HG03139 (cell line): ENCODE data around the gene ELANE.
A peak's percentile ranks its signal among the peaks of the same experiment; 100 is the strongest.

Experiments
- ATAC-seq: cut with Tn5 transposase; IDR thresholded peaks from one replicate; pipeline ENCODE4 v1.9.1; 2021; ENCODE audit not compliant: unreplicated experiment

The ELANE gene

DNA sequence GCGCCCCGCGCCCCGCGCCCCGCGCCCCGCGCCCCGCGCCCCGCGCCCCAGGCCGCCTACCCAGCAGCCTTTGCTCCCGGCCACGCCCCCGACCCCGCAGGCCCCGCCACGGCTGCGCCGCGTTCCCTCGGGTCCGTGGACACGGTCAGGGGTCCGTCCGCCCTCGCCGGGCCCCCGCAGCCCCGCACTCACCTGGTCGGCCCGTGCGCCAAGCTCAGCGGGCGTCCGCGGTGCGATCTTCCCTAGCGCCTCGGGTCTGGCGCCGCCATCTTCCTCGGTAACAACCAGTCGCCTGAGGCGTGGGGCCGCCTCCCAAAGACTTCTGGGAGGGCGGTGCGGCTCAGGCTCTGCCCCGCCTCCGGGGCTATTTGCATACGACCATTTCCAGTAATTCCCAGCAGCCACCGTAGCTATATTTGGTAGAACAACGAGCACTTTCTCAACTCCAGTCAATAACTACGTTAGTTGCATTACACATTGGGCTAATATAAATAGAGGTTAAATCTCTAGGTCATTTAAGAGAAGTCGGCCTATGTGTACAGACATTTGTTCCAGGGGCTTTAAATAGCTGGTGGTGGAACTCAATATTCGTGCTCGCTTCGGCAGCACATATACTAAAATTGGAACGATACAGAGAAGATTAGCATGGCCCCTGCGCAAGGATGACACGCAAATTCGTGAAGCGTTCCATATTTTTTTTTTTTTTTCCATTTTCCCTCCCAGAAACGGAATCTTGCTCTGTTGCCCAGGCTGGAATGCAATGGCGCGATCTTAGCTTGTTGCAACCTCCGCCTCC, 41.0 kb downstream of the ELANE start, which contains the start of the genes MED16 and RNU6-9:
Gene MED16, minus strand, starts transcription at position 294 of the 796 bp plus-strand sequence. CDS start 2,056 bp downstream, outside the sequence.
Gene RNU6-9, plus strand, starts transcription at position 591 of the 796 bp plus-strand sequence.
- ATAC-seq, result peak; percentile 79

DNA sequence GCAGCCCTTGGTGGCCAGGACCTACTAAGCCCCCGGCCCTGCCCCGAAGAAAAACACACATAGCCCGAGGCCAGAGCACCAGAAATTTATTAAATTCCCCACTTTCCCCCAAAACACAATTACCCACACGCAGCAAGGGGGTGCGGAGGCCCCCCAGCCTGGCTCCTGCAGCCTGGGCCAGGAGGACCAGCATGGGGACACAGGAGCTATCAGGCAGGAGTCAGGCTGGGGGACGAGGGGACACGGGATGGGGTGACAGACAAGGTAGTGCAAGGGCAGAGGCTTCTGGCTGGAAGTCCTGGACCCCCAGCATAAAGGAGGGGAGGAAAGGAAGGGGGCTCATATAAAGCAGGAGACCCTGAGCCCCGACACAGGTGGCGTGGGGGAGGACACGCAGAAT, 44.3 kb downstream of the ELANE start:
- no peak for ATAC-seq

DNA sequence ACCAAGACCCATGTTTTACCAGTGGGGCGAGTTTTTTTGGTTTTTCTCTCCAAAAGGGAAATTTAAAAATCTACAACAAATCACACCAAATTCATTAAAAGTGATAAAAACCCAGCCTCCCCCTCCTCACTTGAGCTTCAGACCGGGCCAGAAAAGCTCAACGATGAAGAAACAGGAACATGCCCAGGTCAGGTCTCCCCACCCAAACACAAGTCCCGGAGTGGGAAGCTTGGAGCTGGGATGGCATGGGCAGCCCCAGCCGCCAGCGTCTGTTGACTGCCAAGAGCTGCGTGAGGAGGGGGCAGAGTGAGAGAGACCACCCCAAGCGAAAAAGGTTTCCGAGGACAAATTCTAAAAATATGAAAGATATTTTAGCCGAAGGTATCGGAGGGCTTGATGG, 44.9 kb downstream of the ELANE start:
- no peak for ATAC-seq

DNA sequence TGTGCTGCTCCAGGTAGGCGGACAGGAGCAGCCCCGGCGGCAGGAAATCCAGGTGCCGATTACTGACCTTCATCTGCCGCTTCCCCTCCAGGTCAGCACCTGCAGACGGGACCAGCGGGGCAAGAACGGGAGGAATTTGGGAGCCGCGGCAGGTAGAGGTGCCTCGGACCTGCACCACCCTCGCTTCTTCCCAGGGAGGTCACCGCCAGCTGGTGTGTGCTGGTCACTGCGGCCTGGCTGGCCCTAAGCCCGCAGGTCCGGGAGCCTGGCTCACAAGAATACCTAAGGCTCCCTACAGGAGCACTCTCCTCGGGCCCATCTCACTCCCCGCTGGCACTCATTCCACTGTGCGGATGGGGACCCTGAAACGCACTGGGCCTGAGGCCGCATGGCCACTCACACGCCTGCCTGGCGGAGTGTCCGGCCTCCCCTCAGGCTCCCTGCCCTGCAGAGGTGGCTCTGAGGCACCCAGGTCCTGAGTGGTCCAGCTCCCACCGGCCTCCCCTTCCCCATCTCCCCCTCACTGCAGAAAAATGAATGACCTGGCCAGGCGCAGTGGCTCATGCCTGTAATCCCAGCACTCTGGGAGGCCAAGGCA, 45.4 kb downstream of the ELANE start:
- no peak for ATAC-seq

DNA sequence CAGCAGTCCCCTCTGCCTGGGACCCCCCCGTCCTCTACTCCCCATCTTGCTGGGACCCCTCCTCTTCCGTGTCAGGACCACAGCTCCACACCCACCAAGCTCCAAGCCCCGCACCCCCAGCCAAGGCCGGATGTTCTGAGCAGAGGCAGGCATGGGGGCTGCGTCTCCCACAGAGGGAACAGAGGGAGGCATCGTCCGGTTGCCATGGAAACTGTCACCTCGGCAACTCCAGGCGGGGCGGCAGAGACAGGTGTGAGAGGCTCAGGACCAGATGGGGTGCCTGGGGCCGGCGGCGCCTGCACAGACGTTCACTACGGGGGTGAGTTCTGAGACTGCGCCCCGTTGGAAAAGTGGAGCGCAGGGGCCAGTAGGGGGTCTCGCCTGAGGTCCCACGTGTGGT, 46.6 kb downstream of the ELANE start:
- ATAC-seq, result no peak

DNA sequence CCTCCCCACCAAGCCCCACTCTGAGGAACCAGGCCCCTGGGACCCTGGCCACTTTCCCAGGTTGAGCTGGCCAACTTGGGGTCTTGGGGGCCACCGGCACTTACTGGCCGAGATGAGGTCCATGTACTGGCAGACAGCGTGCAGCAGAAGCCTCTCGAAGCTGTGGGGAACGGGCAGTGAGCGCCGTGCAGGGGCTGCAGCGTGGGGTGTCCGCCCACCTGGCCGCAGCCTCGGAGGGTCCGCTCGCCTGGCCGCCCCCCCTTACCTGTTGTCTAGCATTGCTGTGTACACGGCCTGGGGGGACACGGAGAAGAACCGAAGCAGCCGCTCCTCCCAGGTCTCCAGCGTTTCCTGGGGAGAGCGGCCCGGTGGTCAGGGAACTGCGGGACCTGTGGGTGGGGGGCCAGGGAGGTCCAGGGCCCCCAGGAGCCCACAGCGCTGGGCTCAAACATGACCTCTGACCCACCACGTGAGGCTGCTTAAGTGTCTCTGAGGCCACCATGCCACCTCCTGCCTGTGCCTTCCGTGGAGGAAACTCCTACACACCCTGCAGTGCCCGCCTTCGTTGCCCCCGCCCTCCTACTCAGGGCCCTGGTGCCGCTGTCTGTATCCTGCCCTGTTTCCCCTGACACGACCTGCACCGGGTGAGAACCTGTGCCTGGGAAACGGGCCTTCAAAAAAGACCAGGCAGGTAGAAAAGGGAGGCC, 47.4 kb downstream of the ELANE start:
- ATAC-seq, result no peak

DNA sequence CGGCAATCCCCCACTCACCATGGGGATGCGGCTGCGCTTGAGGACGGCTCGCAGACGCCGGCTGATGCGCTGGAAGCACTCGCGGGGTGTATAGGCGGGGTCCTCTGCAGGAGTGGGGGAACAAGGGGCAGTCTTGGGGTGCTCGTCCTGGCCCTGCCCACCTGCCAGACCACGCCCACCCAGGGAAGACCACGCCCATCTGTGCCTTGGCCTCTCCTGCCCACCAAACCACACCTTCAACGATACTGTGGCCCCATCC, 47.9 kb downstream of the ELANE start:
- no peak for ATAC-seq

DNA sequence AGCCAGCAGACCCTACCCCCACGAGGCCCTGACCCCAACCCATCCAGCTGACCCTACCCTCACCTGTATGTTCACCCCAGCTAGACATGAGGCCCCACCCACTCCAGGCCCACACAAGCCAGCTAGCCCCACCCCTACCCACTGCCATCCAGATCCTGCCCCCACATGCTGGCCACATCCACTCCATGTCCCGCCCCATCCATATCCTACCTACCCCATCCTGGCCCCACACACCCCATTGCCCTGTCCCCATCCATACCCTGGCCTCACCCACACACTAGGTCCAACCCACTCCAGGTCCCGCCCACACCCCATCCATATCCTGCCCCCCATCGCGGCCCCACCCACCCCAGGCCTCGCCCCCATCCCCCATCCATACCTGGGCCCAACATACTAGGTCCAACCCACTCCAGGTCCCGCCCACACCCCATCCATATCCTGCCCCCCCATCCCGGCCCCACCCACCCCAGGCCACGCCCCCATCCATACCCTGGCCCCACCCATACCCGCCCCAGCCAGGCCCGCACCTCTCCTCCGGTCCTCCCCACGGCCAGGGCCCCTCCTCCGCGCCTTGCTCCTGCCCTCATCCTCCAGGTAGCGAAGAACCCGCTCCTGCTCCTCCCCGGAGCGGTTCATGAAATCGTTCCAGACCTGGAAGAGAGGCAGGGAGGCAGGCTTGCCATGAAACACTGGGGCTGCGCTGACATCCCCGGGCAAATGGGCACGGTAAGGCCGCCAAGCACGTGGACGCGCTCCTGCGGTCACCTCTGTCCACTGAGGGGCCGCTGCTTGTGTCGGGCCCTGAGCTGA, 48.4 kb downstream of the ELANE start:
- no peak for ATAC-seq

DNA sequence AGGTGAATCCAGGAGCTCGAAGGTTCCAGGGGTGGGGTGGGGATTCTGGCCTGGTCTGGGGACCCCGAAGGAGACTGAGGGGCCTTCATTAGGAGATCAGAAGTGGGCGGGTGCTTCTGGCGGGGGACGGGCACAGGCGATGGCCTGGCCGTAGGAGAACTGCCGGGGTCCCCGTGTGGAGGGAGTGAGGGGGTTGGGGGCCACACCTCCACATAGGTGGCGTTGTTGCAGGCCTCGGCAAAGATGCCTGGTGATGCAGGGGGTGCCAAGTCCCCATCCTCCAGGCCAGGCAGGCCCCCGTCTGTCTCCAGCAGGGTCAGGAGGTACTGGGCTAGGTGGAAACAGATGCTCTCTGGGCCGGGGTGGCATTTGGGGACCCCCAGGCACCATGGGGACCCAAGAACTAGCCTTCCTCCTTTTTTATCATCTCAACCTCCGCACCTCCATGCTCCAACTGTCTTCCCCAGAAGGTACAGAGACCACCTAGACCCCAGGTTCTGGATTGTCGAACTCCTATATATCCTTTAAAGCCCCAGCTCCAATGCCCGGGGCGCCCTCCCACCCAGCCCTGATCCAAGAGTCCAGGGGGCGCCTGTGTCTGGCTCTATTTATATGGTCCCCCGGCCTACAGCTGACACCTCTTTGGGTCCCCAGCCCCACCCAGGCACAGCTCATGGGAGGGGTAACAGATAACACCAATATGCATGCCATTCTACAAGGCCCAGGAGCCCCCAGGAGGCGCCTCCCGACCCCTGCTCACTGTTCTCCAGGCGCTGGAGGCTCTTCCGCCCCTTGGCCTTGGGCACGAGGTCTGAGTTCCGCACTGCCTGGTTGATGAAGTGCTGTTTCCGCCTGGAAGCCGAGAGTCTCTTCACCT, 49.4 kb downstream of the ELANE start:
- no peak for ATAC-seq

DNA sequence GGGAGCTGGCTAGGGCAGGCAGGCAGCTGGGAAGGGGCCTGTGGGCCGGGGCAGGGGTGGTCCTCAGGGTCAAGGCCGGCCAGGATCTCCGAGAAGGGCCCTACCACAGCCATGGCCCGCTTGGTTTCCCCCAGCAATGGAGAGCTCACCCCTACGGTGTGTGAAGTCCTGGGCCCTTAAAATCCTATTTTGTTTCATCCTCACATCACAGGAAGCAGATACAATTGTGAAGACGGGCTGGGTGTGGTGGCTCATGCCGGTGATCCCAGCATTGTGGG, 49.9 kb downstream of the ELANE start:
- ATAC-seq, result no peak

DNA sequence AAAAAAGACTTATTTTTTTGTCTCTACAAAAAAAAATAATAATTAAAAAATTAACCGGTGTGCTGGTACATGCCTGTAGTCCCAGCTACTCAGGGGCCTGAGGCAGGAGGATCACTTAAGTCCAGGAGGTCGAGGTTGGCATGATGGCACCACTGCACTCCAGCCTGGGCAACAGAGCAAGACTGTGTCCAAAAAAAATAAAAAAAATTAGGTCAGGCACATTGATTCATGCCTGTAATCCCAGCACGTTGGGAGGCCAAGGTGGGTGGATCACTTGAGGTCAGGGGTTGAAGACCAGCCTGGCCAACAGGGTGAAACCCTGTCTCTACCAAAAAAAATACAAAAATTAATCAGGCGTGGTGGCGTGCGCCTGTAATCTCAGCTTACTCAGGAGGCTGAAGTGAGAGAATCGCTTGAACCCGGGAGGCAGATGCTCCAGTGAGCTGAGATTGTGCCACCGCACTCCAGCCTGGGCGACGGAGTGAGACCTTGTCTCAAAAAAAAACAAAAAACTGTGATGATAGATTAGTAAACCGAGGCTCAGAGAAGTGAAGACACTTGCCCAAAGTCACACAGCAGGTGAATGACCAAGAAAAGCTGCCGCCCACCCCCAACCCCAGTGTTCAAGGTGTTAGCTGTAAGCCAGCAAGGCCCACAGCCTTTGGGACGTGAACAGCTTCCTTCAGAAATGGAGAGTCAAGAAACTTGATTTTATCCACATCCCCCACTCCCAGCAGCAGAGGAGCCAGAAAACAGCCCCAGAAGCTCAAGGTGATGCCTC, 50.5 kb downstream of the ELANE start:
- ATAC-seq, result no peak

DNA sequence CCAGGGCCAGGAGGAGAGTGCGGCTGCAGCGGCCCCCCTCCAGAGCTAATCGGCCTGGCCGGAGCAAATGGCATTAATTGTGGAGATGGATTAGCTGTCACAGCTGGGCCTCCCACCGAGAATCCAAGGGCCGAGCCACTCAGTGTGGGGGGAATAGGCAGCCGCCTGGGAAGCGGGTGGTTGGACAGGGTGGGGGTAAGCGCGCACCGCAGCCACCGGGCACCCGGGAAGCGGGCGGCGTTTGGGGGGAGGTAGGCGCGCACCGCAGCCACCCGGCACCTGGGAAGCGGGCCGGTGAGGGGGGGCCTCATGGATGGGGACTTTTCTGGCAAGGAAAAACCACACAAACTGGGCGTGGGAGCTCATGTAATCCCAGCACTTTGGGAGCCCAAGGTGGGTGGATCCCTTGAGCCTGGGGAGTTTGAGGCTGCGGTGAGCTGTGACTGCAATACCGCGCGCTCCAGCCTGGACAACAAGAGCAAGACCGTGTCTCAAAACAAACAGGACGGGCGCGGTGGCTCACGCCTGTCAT, 51.2 kb downstream of the ELANE start:
- ATAC-seq, result no peak

DNA sequence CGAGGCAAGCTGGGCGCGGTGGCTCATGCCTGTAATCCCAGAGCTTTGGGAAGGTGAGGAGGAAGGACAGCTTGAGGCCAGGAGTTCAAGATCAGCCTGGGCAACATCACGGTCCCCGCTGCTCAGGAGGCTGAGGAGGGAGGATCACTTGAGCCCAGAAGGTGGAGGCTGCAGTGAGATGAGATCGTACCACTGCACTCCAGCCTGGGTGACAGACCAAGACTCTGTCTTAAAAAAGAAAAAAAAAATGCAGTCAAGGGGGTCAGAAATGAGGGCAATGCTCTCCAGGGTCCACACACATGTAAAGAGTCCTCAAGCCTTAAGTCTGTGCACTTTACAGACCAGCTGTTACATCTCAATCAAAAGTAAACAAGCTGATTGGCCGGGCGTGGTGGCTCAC, 52.4 kb downstream of the ELANE start:
- no peak for ATAC-seq
